ENCODE results near the gene SIN3B. TPM values are rescaled to one million over a fixed set of nuclear protein-coding genes. Genes with fewer than 3 reads are reported as not detected.

Gene SIN3B
- total and polyA plus RNA-seq, 2 donors (not counting 1 experiment from before 2014, with no cell fraction given), result 118 to 138 TPM

- Mint-ChIP-seq H3K27ac (no peak overlapping the region), H3K4me3 (no peak overlapping the region), H3K4me1 (peaks cover 15% of the 10 kb centered on the region), H3K9me3 (ENCODE audit: insufficient read depth) (peaks cover 4% of the 10 kb centered on the region), H3K27me3 (no peaks in the 10 kb centered on the region)
- H3K4me2 ChIP-seq (replicated peaks; ENCODE audit: low read depth, low read length, poor library complexity, severe bottlenecking), result no peak overlapping the region
- H3K4me1 ChIP-seq (ENCODE audit: control insufficient read depth in 2 of 2, insufficient read depth in 2 of 2, low read length in 2 of 2), result peaks cover 8 to 14% of the 10 kb centered on the region in 2 donors
- H3K9ac ChIP-seq (ENCODE audit: low read length), result no peak overlapping the region
- intact Hi-C loops (cut with micrococcal nuclease), result no loop called here
- H3K27ac ChIP-seq (ENCODE audit: low read length in 2 of 2), result no peak overlapping the region
- TF ChIP-seq EZH2 (IDR thresholded peaks at IDR 0.05; ENCODE audit: borderline replicate concordance, insufficient read depth, low read depth, low read length, poor library complexity, severe bottlenecking) (no peak), CTCF (IDR thresholded peaks at IDR 0.05) (no peak)
- no peaks in the 10 kb centered on the region for H3K79me2 ChIP-seq (ENCODE audit: control insufficient read depth, insufficient read depth, low read length)
- ChIA-PET CTCF (no interaction called here), POLR2A (no interaction called here)
- no peak overlapping the region for H2AFZ ChIP-seq (ENCODE audit: insufficient read depth, low read depth, low read length, poor library complexity, severe bottlenecking)
- ATAC-seq (ENCODE audit: low read depth), result no peak
- no peak overlapping the region for H3K4me3 ChIP-seq (ENCODE audit: control extremely low read depth in 1 of 5, extremely low read depth in 1 of 5, insufficient read depth in 1 of 5, low read depth in 2 of 5, low read length in 4 of 5)
- no peaks in the 10 kb centered on the region for H4K20me1 ChIP-seq (ENCODE audit: control insufficient read depth, insufficient read depth, low read length, poor library complexity, severe bottlenecking)
- DNase-seq, result no peak
- WGBS (ENCODE audit: insufficient coverage), result 98% methylated on average over 12 of the region's 16 CpGs
- H3K9me3 ChIP-seq (ENCODE audit: control extremely low read depth in 1 of 3, control insufficient read depth in 2 of 3, insufficient read depth in 1 of 3, low read length in 2 of 3), result peaks cover 0 to 35% (median 12%) of the 10 kb centered on the region in 3 donors
- no peaks in the 10 kb centered on the region for H3K36me3 ChIP-seq (replicated peaks in 1 of 2; ENCODE audit: control extremely low read depth in 1 of 2, control insufficient read depth in 1 of 2, extremely low read depth in 1 of 2, insufficient read depth in 2 of 2, low read length in 1 of 2)
- H3K27me3 ChIP-seq (replicated peaks in 1 of 4; ENCODE audit: control extremely low read depth in 1 of 4, control insufficient read depth in 3 of 4, insufficient read depth in 4 of 4, low read length in 3 of 4), result no peaks in the 10 kb centered on the region
Observed at GRCh38 chr19:16799740-16800139, 29.5 kb upstream of the SIN3B start.

GRCh38 chr19:16801600-16802013 lies 27.6 kb upstream of the SIN3B start:
- no peak for ATAC-seq (ENCODE audit: low read depth)
- TF ChIP-seq CTCF (IDR thresholded peaks at IDR 0.05), result no peak
- TF ChIP-seq EZH2 (IDR thresholded peaks at IDR 0.05; ENCODE audit: borderline replicate concordance, insufficient read depth, low read depth, low read length, poor library complexity, severe bottlenecking), result no peak
- 81% methylated on average over 7 of the region's 8 CpGs for WGBS (ENCODE audit: insufficient coverage)
- Histone ChIP-seq H3K4me2 (replicated peaks; ENCODE audit: low read depth, low read length, poor library complexity, severe bottlenecking) (no peak overlapping the region), H3K79me2 (ENCODE audit: control insufficient read depth, insufficient read depth, low read length) (no peaks in the 10 kb centered on the region), H4K20me1 (ENCODE audit: control insufficient read depth, insufficient read depth, low read length, poor library complexity, severe bottlenecking) (no peaks in the 10 kb centered on the region), H3K27me3 (replicated peaks in 1 of 4; ENCODE audit: control extremely low read depth in 1 of 4, control insufficient read depth in 3 of 4, insufficient read depth in 4 of 4, low read length in 3 of 4) (no peaks in the 10 kb centered on the region), H2AFZ (ENCODE audit: insufficient read depth, low read depth, low read length, poor library complexity, severe bottlenecking) (no peak overlapping the region), H3K4me3 (ENCODE audit: control extremely low read depth in 1 of 5, extremely low read depth in 1 of 5, insufficient read depth in 1 of 5, low read depth in 2 of 5, low read length in 4 of 5) (no peak overlapping the region), H3K27ac (ENCODE audit: low read length in 2 of 2) (no peak overlapping the region), H3K9ac (ENCODE audit: low read length) (no peak overlapping the region), H3K9me3 (ENCODE audit: control extremely low read depth in 1 of 3, control insufficient read depth in 2 of 3, insufficient read depth in 1 of 3, low read length in 2 of 3) (peaks cover 0 to 17% (median 2%) of the 10 kb centered on the region in 3 donors), H3K36me3 (replicated peaks in 1 of 2; ENCODE audit: control extremely low read depth in 1 of 2, control insufficient read depth in 1 of 2, extremely low read depth in 1 of 2, insufficient read depth in 2 of 2, low read length in 1 of 2) (no peaks in the 10 kb centered on the region), H3K4me1 (ENCODE audit: control insufficient read depth in 2 of 2, insufficient read depth in 2 of 2, low read length in 2 of 2) (peaks cover 8 to 14% of the 10 kb centered on the region in 2 donors)
- intact Hi-C loops (cut with micrococcal nuclease), result no loop called here
- CTCF ChIA-PET, result interaction anchor here (0.9 kb wide), 1 partner anchor 35 kb away, joined by 4 read pairs; no protein-coding TSS in a partner anchor
- Mint-ChIP-seq H3K9me3 (ENCODE audit: insufficient read depth) (no peaks in the 10 kb centered on the region), H3K4me3 (no peak overlapping the region), H3K27me3 (no peaks in the 10 kb centered on the region), H3K4me1 (peaks cover 15% of the 10 kb centered on the region), H3K27ac (peak overlapping the region; percentile 46)
- DNase-seq, result no peak
- POLR2A ChIA-PET, result no interaction called here

All from B cell (primary cell).